Hematopoietic multipotent progenitor cell treated with erythropoietin and hydrocortisone succinate and interleukin-3 and kit ligand, for 17 days (in vitro differentiated cells): ENCODE measurements around the gene IL22.

ENCODE experiments used
- DNase-seq: peaks from one replicate; pipeline ENCODE4 v3.0.0-alpha.2; 2015; ENCODE audit warnings: low spot score

Gene IL22

DNA sequence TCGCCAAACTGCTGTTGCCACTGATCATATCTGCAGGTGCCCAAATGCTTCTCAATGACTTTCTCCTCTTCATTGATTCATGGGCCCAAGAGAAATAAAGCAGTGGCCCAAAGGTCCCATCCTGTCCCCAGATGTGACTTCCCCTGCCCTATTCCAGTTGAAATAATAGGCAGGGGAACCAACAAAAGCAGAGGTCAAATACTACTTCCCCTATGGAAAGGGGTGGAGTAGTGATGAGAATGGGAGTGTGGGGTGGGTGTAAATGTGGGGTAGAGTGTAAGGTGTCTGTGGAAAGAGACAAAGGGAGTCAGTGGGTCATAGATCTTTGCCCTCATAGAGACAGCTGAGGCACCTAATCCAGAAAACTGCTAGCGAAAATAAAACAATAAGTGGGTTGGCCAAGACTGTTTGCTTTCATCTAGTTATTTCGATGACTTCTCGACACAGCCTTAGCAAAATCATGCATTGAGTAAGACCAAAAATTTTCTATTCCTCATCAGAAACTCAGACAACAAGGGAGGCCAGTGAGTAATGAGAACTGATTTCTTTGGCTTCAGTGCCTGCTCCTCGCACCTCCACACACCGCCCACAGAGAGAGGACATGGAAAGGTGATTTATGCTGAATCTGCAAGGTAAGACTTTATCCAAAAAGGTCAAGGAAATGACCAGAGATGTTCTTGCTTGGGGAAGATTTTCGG is 10.9 kb upstream of the IL22 start:
- no peak for DNase-seq

DNA sequence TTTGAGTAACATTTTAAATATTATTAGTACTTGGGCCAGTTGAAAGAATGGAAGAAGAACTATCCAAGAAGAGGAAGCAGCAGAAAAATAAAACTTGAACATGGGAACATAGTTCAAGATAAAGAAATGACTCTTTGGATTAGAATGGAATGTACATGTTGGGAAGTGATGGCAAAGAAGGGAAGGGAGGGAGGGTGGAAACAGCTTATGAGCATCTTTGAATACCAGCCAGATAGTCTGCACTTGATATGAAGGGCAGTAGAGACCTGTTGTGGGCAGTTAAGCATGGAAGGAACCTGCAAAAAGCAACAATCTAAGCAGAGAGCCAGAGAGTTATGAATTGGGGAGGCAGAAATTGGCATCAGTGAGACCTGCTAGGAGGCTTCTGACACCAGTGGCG is 10.0 kb upstream of the IL22 start:
- no peak for DNase-seq

DNA sequence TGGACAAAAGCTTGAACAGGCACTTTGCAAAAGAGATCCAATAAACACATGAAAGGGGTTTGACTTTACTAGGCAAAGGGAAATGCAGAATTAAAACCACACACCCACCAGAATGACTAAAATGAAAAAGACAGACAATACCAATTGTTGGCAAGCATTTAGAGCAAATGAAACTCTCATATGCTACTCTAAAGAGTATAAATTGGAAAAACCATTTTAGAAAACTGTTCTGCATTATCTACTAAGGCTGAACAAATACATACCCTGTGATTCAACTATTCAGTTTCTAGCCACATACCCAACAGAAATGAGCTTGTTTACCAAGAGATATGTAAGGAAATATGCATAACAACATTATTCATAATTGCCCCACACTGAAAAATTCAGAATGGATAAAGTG is 8.5 kb upstream of the IL22 start:
- no peak for DNase-seq

DNA sequence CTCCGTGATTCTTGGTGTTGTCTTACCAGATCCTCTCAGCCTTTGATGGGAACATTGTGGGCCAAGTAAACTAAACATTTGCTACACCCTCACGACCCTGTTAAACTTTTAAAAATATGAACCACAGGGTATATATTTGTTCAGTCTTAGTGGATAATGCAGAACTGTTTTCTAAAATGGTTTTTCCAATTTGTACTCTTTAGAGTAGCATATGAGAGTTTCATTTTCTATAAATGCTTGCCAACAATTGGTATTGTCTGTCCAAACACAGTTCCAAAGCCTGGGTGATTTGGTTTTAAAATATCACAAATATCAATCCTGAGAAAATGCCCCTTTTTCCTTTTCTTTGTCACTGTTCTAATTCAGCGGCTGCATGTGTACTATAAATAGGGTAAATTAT is 6.7 kb upstream of the IL22 start:
- no peak for DNase-seq

DNA sequence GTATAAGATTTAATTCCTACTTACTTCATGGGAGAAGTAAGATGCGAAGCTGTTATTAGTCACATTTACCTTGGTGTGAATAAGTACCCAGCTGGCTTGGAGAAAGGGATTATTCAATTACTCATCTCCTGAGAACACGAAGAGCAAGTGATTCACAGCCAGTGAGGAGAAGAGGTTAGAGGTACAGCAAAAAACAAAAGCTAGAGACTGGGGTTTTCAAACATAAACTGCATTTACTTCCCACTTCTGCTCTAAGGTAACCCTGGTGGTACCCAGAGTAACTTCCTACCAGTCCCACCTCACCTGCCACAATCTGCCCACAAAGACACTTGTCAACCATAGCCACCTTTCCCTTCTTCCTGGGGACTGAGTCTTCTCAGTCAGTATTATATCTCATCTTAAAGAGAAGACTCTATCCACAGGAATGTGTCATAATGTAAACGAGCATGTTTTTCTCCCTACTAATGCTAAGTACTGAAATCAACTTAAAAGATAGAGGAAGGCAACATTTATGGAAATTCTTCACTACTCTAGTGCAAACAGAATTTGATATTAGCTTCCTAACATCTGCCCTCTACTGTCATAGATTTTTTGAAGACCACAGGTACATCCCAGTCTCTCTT is 6.0 kb upstream of the IL22 start:
- DNase-seq, result no peak

DNA sequence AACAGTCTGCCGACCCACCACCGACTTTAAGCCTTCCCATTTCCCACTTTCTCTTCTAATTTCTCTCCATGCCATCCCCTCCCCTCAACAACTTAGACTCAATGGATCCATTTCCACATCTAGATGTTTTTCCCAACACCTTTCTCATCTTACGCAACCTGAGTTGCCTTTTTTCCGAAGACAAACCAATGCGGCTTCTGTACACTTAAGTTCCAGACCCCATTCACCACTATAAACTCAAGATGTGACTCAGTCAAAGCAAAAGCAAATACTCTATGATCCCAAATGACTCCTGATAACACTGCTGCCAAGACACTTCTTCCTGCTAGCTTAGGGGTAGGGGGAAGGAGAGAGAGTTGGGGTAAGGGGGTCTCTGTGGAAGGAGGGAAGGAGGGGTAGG is 1.3 kb downstream of the IL22 start:
- DNase-seq, result no peak

DNA sequence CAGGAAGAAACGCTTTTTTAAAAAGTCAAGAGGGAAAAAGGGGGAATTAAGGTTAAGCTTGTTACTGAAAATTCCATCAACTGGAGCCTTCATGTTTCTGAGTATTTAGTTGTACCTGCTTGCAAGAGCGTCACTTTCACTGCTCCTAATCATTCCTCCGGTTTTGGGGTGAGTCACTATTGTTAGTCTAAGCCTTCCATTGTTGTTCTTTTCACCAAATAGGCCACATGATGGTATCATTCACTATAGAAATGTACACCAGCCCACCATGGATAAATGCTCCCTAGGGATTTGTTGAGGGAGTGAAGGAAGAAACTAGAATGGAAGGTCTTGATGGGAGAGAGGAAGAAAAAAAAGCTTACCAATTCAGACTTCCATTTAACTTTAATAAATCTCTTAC is 3.0 kb downstream of the IL22 start:
- DNase-seq, result no peak

DNA sequence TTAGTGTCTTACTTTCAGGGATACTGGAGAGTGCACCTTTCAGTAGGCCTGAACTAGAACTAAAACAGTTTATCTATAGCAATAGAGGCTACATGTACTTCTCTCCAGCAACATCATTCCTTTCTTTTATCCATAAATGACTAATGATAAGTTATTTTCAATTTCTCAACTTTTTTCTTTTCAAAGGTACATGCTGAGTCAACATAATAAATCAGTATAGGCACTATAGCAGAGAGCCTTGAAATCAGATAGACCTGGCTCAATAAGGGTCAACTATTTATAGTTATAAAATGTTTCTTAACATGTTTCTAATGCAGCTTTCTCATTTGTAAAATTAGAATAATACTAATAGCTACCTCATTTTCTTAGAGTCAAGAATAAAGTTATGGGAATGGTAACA is 5.6 kb downstream of the IL22 start:
- no peak for DNase-seq

DNA sequence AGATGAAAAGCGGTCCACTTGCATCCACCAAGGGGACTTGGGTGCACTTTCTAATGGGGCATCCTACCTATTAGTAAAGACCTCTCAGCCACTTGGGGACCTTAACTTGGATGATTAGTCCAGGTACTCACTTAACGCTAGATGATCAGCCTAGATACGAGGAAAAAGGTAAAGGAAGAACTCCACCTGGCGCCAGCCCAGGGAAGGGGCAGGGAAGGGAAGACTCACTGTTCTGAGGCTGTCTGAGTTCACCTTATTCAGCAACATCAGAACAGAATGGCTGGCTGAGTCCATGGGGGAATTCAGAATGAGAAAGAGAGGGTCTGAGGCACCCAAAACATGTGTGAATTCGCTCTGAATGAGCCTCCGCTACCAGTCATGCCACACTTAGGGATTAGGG is 7.1 kb downstream of the IL22 start:
- DNase-seq, result no peak

DNA sequence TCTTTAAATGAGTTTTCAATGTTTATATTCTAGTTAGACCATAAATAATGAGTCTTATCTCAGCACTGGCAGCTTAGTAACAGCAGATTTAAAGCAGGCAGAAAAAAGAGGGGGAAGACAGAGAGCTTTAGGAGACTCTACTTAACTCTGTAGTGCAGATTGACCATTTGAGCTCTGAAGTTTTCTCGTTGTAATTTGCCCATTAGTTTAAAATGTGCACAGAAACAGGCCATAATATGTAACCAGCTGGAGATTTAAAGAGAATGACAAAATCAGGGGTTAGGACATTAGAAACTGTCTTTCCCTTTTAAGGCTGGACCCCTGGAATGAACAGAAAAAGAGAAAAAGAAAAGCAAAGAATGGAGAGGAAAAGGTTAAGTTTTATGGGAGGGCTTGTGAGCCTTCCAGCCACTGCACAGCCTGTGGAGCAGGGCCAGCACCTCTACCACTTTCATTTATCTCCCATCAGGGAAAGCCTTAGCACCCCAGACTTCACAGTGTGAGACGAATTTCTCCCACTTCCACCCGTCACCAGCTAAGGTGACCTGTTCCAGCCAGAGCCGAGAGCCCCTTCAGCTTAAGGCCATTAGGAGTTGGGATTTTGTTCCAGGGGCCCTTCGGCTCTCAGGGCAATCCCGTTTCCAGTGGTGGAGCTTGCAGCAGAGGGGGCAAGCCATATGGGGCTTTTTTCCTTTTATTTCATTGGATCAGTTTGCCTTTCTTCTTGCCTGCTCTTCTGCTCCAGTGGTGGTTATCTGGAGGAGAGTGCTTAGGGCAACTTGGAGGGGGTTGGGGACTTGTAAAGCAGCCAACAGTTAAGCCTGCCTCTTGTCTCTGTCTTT is 8.0 kb downstream of the IL22 start:
- DNase-seq, result no peak

DNA sequence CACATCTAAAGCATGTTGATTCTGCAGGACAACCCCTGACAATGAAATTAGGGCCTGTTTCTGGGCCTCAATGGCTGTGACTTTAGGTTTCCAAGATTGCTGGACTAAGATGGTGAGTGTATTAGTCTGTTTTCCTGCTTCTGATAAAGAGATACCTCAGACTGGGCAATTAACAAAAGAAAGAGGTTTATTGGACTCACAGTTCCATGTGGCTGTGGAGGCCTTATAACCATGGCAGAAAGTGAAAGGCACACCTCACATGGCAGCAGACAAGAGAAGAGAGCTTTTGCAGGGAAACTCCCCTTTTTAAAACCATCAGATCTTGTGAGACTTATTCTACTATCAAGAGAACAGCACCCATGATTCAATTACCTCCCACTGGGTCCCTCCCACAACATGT is 10.6 kb downstream of the IL22 start:
- DNase-seq, result no peak

DNA sequence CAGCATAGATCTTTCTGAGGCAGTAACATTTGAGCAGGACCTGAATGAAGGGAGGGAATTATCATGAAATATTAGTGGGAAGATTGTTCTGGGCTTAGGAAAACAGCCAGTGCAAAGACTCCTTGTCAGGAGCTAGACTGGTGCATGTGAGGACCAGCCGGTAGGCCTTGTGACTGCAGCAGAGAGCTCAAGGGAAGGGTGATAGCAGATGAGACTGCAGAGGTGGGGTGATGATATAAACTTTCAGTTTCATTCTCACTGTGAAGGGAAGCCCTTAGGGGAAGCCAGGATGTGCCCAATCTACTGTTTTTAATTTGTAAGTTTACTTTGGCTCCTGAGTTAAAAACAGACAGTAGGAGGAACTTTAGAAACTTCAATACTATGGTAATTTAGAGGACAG is 12.4 kb downstream of the IL22 start:
- DNase-seq, result peak; percentile 24

DNA sequence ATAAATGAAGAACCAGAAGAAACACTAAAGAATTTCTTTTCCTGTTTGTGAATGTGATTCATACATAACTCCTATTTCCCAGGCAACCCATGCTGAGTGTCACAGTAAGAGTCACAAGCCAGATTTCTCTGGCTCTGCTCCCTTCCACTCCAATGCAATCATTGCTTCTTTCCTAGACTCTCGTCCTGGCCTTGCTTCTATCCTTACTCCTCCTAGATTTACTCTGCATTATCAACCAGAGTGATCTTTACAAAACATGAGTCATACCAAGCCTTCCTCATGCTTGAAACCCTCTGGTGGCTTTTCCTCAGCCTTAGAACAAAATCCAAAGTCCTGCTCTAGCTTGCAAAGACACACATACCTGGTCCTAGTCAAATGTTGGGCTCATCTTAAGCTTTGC is 13.3 kb downstream of the IL22 start:
- peak; percentile 12 for DNase-seq

DNA sequence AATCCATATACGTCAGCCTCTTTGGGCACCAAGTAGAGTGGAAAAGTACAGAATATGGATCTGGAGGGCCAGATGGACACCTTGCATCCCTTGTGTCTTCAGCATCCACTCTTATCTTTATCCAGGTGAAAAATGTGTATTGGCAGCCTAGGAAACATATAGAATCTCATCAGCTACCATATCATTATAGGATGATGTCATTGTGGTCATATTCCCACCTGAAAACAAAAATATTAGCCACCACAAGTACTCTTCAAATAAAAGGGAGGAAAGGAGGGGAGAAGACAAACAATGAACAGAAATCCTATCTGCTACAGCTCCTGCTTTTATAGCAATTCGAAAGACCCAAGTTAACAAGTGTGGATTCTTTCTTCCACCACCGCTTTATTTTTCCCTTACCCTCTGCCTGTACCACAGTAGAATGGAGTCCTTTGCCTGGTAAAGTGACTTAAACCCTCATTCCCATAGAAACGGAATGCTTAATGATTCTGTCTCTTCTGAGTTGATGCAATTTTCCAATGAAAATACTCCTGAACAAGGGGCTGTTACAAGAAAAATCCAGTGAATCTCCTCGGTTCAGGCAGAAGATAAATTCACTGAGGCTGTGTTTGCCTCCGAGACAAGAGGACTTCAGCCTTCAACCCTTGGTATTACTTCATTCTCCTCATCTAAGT is 14.0 kb downstream of the IL22 start:
- no peak for DNase-seq

DNA sequence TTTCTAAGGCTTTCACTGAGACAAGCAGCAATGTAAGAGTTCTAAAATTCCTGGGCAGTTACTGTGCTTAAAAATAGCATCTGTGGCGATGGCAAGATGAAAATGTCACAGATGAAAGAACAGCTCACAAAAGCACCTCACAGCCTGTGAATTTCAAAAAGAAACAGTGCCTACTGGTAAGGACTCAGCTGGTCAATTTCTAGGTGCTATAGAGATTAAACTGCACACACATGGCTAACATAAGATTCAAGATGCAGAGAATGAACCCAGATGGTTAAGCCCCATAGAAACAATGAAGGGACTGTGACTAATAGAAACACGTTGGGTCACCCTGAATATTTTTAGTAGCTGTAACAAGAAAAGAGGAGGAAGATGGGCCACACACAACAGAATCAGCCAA is 15.8 kb downstream of the IL22 start:
- DNase-seq, result no peak

DNA sequence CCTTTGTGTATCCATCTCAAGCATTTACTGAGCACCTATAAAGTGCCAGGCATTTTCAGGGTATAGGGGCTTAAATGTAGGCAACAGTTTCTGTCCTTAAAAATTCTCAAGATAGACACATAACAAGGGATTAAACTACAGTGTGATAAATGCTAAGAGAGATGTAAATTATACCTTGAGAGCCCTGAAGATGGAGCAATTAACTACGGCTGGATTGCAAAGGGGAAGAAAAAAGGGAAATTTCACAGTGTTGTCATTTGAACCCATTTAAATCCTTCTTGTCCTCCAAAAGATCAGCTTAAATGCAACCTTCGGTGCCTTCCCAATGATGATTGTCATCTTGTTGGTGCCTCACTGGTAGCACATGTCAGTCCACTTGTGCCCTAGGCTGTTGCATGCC is 16.3 kb downstream of the IL22 start:
- DNase-seq, result no peak

DNA sequence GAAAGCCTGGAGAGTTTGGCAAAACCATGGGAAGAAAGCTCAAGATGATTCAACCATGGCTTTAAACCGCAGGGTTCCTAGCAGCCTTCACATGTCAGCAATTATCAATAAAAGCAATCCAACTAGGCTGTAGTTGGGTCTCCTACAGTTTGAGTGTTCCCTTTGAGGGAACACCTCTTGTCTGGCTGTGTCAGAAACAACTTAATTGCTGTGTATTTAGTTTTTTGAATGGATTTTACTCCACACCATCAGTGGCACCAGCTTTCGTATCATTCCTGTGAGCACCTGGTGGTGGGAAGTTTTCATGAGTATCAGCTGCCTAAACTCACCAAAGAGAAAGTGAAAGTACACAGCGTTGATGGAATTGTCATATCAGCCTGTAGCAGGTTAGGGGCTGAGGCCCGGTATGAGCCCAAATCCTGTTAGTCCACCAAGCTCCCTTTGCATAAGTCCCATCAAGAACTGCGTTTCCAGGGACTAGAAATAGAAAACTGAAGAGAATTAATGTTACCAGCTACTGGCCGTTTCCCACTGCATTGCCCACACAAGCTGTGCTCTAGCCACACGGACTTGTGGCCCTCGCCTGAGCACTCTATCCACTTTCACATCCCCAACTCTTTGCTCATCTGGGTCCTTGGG is 16.9 kb downstream of the IL22 start:
- peak; percentile 55 for DNase-seq

DNA sequence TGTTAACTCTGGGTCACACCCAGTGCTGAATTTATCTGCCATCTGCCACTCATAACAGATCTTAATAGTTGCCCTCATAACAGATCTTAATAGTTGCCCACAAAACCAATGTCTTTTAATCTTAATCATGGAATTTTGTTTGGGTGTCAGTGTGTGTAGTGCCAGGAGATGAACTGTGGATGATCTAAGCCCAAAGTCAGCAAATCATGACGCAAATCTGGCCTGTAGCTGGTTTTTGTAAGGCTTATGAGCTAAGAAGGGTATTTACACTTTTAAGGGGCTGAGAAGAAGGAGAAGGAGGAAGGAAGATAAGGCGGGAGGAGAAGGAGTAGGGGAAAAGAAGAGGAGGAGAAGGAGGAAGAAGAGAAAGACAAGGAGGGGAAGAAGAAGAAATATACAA is 17.8 kb downstream of the IL22 start:
- no peak for DNase-seq

DNA sequence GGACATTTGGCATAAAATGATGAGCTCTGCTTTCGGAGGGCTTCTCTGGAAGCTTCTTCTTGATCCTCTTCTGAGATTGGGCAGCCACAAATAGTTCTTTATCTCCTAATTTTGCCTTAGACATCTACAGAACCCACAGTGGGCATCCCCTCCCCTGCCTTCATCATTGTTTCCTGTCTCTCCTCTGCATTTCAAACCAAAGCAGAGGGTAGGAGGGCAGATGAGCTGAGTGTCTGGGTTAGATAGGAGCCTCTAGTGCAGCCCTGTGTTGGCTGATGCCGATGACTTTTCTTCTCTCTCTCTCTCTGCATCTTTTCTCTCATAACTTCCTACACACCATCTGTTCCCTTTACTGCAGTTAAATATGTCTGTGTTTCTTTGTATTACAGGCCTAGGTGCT is 19.3 kb downstream of the IL22 start:
- no peak for DNase-seq

DNA sequence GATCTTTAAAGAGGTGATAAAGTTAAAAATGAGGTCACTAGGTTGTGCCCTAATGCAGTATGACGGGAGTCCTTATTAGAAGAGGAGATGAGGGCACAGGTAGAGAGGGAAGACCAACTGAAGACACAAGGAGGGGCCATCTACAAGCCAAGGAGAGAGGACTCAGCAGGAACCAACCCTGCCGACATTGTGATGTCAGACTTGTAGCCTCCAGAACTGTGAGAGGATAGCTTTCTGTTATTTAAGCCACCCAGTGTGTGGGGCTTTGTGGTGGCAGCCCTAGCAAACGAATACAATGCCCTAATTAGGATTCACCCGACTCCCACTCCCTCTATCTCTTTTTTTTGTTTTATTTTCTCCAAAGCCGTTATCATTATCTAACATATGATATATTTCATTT is 19.9 kb downstream of the IL22 start:
- no peak for DNase-seq

DNA sequence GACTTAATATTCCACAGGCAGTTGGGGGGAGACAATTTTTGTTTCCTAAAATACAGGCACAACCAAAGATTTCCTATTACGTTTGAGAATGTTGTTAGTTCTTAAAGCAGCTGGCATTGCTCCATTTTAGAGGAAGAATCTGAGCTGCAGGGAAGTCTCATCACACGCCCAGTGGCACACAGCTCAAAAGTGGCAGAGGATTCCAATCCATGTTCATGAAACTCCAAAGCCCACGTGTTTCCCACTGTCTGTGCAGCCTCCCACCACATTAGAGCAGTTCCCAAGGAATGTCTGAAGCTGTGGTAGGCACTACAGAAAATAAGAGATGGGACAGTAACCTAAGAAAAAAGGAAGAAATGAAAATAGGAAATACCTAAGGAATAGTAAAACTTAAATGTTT is 21.7 kb downstream of the IL22 start:
- DNase-seq, result no peak

DNA sequence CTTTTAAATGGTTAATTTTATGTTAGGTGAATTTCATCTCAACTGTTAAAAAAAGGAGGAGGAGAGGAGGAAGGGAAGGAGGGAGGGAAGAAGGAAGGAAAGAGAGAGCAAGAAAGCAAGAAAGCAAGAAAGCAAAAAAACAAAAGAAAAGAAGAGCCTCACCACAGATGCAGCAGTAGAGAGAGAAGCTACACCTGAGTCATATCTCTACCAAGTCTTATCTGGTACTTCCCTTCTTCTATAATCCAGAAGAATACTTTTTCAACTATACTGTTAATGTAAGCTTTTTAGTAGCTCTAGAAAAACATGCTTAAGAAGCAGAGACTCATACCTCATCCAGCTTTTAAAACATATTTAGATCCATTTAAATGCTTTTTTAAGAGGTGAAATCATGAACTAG is 22.2 kb downstream of the IL22 start:
- DNase-seq, result no peak
